ENCODE data around the gene DDX20.
"Not testable (repeated sequence)": the region's sequence is repeated elsewhere in the genome, so short reads cannot be mapped to it uniquely, and the experiment has no call there.

Gene DDX20

DNA sequence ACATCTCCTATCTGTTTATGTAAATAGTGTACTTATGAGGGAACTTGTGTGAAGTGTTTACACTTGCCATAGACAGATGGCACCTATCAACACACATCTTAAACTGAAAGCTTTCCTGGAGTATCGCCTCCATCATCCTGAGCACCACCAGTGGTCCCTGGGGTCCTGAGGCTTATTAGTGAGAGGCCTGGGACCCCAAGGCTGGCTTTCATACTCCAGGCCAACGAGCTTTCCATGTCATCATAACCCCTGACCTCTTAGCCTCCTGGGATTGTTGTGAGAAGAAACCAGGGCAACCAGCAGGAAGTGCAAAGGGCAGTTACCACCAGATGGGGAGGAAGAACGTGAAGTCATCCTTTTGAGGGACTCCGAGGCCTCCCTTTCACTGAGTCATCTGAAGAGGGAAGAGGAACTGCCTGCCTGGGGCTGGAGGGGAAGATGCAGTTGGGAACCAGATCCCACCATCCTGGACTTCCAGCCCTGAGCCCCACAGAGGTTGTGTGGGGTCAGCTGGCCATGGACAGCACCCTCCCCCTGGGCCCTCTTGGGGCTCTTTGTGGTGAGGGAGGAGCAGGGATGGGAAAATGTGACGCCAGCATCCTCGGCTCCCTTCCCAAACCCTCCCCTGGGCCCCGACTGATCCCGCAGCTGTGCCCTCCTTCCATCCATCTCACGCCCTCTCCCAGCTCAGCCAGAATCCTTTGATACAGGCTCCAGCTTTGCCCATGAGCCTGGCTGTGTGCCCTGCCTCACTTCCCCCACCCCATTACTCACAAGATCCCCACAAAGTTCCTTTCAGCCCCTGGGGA, 22.3 kb upstream of the DDX20 start:
- DNase-seq (ENCODE audit: low read depth in 4 of 4, low spot score in 1 of 4): no peak

DNA sequence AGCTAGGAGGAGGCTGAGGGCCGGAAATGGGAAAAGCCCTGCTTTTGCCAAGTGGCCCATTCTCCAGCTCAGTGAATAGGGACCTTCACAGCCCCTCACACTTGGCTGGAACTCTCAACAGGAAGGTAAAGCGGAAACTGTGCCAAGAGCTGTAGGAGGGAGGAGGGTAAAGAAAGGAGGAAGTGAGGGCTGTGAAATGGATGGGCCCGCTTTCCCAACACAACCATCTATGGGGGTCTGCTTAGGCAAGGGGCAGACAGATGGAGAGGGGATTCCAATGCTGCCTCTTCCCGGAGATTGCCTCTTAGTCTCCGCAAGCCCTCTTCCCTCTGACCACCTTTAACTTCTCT, 21.7 kb upstream of the DDX20 start:
- DNase-seq (ENCODE audit: low read depth in 4 of 4, low spot score in 1 of 4): no peak

DNA sequence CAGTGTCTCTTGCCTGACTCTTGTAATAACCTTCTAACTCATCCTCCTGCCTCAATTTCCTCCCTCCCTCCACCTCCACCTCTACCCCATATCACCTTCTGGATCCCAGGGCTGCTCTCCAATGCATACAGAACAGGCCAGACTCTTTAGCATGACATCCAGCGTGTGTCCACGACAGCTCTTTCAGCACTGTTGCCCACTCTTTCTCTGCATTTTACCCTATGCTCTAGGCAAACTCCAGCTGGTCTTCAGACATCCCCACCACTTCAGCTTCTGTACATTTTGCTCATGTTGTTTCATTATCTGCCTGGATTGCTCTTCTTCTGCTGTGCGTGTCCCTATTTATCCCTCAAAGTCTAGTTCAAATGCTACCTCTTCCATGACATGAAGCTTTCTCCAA, 21.3 kb upstream of the DDX20 start:
- no peak for DNase-seq (ENCODE audit: low read depth in 4 of 4, low spot score in 1 of 4)

DNA sequence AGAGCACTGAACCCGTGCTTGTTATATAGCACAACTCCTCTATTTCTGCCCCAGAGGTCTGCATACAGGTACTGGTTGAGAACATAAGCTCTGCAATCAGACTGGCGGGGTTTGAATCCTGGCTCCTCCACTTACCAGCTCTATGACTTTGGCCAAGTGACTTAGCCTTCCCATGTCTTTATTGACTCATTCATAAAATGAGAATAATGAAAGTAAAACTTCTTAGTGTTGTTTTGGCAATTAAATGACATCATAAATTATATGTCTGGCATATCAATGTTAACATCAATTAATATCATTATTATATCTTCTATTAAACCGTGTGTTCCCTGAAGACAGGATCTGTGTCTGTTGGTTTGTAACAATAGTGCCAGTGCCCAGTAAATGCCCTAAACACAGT, 20.8 kb upstream of the DDX20 start:
- no peak for DNase-seq (ENCODE audit: low read depth in 4 of 4, low spot score in 1 of 4)

DNA sequence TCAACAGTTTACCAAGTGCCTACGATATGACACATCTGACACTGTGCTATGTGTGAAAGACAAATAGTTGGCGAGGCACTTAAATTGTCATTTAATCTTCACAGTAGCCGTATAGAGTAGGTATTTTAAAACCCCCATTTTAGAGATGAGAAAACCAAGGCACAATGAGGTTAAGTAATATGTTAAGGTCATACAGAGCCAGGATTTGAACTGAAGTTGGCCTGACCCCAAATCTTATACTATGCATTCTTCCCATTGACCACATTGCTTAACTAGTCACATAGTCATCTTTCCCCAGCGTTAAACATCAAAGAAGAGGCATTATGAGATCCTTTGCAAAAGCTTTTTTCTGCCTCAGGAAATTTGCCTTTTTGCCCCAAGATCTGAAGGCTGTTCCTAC, 20.4 kb upstream of the DDX20 start:
- no peak for DNase-seq (ENCODE audit: low read depth in 4 of 4, low spot score in 1 of 4)

DNA sequence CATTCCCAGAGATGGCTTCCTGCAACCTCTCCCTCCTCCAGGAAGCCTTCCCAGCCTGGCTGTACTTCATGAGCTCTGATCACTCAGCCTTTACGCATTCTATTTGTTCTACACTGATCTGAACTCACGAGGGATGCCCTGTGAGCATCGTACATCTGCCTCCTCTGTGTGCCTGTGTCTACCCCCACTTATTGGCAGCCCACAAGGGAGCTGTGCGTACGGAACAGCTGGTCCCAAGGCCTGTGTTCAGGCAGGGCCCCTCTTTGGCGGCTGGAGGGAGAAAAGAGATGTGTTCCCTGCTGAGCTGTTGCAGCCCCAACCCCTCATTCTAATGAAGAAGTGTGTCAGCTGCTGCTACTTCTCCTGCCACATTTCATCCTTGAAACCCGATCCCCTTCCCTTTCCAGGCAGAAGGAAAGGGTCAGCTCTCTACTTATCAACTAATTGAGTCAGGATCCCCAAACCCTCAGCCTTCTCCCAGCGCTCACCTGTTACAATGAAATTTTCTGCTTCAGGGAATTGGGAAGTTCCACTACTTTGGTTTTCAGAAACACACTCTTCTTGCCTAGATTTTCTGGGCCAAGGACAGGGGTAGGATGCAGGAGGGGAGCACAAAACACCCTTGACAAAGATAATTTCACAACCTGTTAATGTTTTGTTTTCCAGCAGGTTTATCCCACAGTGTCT, 19.7 kb upstream of the DDX20 start:
- DNase-seq (ENCODE audit: low read depth in 4 of 4, low spot score in 1 of 4): no peak

DNA sequence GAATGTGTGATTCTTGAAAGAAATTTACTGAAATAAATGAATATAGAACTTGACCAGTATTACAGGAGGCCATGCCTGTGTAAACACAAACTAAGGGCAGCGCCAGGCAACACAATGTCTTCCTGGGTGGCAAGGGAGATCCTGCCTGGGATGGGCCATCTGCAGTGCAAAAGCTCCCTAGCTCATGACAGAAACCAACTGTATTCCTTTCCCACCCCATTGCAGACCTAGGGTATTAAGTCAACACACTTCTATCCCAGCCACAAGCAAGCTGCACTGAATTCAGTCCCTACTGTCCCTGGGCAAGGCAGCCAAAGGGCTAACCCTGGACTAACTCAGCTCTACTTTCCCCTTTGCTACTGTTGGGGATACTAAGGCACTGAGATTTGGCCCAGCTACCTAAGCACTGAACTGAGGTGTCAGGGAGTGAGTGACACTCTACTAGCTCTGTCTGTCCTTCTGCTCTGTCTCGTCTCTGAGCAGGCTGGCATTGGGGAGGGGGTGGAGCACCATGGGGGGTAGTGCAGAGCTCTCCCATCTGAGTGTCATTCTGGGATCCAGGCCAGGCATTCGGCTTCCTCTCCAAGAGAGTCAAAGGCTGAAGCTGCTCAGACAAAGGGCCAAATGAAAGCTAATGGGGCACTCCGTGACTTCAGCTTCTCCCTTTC, 19.0 kb upstream of the DDX20 start:
- no peak for DNase-seq (ENCODE audit: low read depth in 4 of 4, low spot score in 1 of 4)

DNA sequence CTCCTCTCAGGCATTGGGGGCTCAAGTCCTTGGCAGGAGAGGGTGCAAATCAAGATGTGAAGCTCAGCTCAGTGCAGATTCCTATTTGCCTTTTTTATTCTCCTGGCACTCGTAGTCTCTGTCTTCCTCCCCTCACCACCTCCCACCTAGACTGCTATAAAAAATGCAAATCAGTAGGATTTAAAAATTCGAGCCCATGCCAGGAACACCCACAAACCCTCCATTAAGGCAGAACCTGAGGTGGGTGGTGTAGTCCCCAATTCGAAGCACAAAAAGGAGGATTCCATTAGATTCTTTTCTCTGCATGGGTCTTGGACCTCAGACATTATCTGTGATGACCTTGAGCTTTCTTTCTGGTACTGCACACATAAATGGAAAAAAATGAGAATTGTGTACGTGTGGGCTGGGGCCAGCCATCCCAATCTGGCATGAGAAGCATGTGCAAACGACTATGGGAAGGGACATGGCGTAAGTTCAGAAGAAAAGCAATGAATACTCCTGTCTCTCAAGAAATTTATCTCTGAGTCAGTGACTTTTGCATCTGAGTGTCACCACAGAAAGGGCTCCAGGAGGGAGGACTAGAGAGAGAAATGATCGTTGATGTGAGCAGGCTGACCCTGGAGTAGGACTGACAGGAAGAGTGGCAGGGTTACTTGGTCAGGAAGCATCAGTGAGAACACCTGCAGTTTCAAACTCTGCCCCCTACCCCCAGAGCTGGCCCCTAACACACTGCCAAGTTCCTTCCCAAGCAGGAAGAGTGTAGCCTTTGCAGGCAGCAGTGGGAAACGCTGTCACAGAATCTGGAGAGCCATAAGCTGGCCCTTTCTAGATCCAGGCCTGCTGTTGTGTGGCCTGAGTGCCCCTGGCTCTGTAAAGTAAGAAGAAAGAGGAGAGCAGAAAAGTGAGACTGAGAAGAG, 18.2 kb upstream of the DDX20 start:
- no peak for DNase-seq (ENCODE audit: low read depth in 4 of 4, low spot score in 1 of 4)

DNA sequence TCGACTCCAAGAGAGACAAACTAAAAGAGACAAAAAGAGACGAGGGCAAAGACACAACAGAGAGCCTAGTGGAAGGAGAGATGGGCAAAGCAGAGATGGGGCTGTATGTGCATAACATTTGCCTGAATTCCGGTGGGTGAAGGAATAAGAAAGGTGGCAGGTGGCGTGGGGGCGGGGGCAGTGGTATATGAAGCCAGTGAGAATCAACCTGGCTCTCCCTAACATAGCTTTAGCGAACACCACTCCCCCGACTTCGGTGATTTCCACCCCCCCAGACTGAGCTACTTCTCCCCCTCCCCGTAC, 17.6 kb upstream of the DDX20 start:
- no peak for DNase-seq (ENCODE audit: low read depth in 4 of 4, low spot score in 1 of 4)

DNA sequence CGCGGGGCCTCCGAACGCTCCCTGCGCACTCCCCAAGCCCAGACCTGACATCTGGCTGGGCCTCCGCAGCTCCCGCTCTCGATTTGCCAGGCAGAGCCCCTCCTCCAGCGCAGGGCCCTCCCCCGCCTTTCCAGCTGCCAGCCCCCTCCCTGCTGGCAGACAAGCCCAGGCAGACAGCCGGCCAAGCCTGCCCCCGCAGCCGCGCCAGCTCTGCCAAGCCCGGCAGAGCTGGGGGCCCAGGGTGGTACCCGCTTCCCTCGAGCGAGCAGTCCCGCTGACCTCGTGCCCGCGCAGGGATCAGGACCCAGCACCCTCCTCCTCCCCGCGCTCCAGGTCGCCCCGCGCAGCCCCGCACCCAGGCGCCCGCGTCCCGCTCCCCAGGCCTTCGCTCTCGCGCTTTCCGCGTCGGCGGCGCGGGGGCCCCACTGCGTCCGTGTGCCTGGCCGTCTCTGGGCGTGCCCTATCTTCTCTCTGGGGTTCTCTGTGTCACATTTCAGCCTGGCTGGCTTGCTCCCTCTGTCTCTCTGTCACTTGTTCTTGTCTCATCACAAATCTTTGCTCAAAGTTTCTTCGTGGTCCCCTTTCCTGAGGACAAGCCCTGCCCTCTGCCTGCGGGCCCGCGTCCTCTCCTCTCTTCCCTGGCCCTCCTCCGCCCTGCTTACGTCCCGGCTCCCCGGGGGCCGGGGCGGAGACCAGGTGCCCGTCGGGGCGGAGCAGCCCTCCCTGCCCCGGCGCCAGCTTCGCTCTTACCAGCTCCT, 17.1 kb upstream of the DDX20 start:
- peak in 1 of 4 experiments; percentile 32 for DNase-seq (ENCODE audit: low read depth in 4 of 4, low spot score in 1 of 4)

DNA sequence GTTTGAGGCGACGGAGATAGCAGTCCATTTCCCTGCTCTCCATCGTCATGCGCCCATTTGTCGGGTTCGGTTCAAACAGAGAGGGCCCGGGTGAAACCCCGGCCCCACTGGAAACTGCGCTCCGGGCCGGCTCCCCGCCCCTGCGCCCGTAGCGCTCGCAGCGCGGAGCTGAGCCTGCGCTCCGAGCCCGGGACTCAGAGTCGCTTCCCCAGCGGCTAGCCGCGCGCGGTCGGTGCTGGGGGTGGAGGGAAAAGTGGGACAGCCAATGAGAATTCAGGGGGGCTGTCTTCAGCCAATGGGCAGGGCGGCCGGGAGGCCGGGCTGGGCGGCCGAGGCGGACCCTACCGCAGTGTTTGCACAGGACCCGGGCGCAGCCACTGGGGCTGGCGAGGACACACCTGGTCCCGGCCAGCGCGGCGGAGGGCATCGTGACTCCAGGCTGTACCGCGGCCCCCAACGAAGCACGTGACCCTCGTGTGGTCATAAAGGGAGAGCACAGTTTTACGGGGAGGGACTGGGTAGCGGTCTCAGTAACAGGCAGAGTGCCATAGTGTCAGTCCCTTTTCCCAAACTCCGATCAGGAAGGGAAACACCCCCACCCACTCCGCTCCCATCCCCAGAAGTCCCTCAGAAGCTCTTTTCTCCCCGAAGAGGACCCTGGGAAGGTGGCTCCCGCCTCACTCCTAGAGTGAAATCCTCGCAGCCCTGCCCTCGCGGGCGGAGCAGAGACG, 16.3 kb upstream of the DDX20 start, which contains the start of gene INKA2:
INKA2 (minus strand) TSS at position 202 of the 731 bp plus-strand sequence; CDS start at position 49, 153 bp downstream.
- DNase-seq (ENCODE audit: low read depth in 4 of 4, low spot score in 1 of 4): peak in 3 of 4 experiments; percentile 49 to 77 (median 66)

DNA sequence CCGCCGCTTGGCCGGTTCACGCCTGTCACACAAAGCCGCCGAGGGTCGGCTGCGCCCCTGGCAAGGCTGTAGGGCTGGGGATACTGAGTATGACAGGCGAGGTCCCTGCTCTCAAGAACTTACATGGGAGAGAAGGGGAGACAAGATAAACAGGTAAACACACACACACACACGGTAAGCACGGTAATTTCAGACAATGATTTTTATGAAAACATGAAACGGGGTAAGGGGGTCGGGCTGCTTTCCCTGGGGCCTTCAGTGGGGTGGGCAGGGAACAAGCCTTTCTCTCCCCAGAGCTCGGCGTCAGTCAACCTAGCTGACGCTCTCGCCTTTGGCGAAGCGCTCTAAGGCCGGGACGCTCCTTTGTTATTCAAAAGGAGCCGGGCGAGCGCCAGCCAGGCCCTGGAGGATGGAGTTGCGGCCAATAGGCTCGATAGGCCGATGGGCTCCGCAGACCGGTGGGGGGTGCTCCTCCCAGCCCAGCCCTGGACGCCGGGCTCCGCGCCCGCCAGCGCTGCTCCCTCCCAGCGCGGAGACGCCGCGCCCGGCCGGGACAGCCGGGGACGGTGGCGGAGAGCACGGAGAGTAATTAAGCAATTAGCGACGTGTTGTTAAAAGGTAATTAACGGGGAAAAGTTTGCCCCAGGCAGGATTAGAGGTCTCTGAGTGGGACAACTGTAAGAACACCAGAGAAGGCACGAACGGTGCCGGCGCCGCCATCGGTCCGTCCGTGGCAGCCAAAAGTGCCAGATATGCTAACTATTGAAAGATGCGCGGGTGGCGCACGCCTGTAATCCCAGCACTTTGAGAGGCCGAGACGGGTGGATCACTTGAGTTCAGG, 15.6 kb upstream of the DDX20 start:
- DNase-seq (ENCODE audit: low read depth in 4 of 4, low spot score in 1 of 4): no peak

DNA sequence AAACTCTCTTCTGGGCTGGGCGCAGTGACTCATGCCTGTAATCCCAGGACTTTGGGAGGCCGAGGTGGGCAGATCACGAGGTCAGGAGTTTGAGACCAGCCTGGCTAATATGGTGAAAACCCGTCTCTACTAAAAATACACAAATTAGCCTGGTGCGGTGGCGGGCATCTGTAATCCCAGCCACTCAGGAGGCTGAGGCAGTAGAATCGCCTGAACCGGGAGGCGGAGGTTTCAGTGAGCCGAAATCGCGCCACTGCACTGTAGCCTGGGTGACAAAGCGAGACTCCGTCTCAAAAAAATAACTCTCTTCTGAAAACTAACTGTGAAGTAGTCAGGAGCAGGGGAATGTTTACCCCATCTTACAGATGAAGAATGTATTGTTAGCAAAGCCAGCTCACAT, 13.4 kb upstream of the DDX20 start:
- not testable (repeated sequence) for DNase-seq (ENCODE audit: low read depth in 4 of 4, low spot score in 1 of 4)

DNA sequence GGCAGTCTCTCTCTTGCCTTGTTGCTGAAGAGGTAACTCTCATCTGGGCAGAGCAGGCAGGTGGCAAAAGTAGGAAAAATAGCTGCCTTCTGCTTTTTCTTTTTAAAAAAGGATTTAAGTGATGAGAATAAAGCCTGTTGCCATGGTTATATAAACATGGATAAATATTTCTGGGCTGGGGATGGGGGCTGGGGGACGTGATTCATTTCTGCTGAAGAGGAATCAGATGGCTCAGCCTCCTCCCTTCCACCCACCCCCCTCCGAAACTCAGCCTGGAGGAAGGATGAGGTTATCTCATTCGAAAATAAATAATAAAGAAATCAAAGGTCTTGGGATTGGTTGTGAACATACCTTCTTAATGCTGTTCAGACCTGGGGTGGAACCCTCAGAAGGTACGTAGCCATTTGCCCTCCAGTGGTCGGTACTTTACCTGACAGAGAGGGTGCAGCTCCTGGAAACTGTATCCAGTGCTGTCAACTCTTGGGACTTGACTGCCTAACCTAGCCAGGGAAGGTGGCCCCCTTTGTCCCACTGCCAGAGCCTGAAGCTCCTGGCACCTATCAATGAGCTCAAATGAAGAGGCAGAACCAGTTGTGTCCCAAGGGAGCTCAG, 12.7 kb upstream of the DDX20 start:
- DNase-seq (ENCODE audit: low read depth in 4 of 4, low spot score in 1 of 4): no peak

DNA sequence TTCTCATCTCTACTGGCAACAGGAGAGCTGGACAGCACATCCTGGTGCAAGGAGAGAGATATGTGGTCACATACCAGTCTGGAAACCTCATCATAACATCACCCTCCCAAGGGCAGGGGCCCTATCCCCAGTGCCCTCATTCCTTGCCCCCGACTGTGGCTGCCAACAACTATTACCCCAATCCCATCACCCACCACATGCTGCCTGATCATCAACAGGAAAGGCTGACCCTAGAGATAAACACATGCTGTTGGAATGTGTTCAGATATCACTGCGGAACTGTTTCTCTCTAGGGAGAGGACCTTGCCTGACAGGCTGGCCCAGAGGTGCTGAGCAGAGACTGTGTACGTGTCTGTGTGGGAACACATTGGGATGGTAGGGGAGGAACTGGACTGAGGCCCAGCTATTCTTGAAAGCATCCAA, 12.0 kb upstream of the DDX20 start:
- no peak for DNase-seq (ENCODE audit: low read depth in 4 of 4, low spot score in 1 of 4)

DNA sequence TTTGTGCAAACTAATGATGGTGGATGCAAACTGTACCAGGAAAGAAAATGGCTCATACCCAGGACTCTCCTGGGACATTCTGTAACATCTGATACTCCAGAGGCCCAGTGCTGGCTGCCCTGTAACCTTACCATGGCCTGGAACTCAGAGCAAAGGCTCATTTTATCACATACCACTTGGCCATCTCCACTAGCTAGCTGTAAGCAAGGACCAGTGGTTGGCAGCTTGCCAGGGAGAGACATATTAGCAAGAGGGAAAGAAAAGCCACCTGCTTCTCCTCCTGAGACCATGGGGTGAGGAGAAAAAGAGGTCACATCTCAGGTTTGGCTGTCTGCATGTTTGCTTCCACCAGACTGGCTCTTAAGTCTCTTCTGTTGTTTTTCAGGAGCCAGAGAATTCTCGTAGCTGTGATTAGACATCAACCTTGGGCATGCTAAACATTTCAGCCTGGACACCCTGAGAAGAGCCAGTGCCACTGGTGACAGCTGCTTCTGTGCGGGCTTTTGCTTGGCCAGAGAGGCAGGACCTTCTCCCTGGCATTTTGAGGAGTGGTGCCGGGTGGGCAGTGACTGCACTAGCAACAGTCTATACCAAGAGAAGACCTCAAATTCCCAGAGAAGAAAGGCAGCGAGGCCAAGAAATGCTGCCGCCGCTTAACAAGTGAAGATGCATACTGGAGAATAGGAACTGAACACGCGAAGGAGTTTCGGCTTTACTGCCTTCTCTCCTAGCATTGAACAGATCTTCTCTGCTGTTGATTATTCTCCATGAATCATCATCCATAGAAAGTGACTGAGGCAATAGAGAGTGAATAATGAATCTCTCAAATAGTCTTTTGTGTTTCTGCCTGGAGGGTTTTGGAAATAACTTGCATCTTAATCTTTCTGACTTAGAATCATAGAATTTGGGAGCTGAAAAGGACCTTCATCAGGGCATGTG, 9.8 kb upstream of the DDX20 start:
- no peak for DNase-seq (ENCODE audit: low read depth in 4 of 4, low spot score in 1 of 4)

DNA sequence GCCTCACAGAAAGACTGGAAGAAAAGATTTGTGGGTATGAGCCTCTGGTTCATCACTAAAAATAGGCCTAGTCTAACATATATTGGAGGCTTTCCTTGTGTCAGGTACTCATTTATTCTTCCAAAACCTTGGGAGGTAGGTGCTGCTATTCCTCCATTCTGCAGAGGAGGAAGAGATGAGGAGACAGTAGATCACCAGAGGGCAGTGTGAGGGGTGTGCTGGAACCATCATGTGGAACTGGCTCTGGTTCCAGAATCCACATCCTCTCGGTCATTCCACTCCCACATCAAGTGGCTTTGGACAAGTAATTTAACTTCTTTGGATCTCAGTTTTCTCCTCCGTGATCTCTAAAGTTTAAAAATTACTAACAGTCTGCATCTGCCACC, 9.1 kb upstream of the DDX20 start:
- no peak for DNase-seq (ENCODE audit: low read depth in 4 of 4, low spot score in 1 of 4)
